KMS-11 (cell line): Measurements from ENCODE around the gene RNASEL.

Experiments
- H2AFZ ChIP-seq: fragments of 200-600 bp; sonication (generic); 2 replicates; pipeline ENCODE4 v1.6.1; 2016; ENCODE audit warnings: antibody characterized with exemption, mixed run types, low read depth
- H3K27ac ChIP-seq: fragments of 200-600 bp; sonication (generic); 2 replicates; pipeline ENCODE4 v1.6.1; 2016; ENCODE audit warnings: mild to moderate bottlenecking, mixed run types
- H3K27me3 ChIP-seq: fragments of 200-600 bp; sonication (generic); 2 replicates; pipeline ENCODE4 v1.6.1; 2017; ENCODE audit warnings: mild to moderate bottlenecking, low read depth, mixed run types, moderate library complexity; ENCODE audit not compliant: insufficient read depth
- H3K36me3 ChIP-seq: fragments of 200-600 bp; sonication (generic); 2 replicates; pipeline ENCODE4 v1.6.1; 2017; ENCODE audit warnings: mild to moderate bottlenecking, mixed run types; ENCODE audit not compliant: insufficient read depth
- H3K4me1 ChIP-seq: fragments of 200-600 bp; sonication (generic); 2 replicates; pipeline ENCODE4 v1.6.1; 2016; ENCODE audit warnings: mild to moderate bottlenecking, low read depth, mixed run types; ENCODE audit not compliant: poor library complexity, severe bottlenecking
- H3K4me2 ChIP-seq: fragments of 200-600 bp; sonication (generic); 2 replicates; pipeline ENCODE4 v1.7.0; 2016; ENCODE audit warnings: mild to moderate bottlenecking, mixed run types
- H3K4me3 ChIP-seq: fragments of 200-600 bp; sonication (generic); IDR thresholded peaks from 2 replicates; pipeline ENCODE4 v1.6.1; 2017; ENCODE audit warnings: low read depth, low read length, mixed read lengths; ENCODE audit not compliant: insufficient read depth
- H3K79me2 ChIP-seq: fragments of 200-600 bp; sonication (generic); 2 replicates; pipeline ENCODE4 v1.6.1; 2016; ENCODE audit warnings: low read depth, mixed run types; ENCODE audit not compliant: insufficient read depth
- H3K9ac ChIP-seq: fragments of 200-600 bp; sonication (generic); 2 replicates; pipeline ENCODE4 v1.6.1; 2016; ENCODE audit warnings: mild to moderate bottlenecking, mixed run types
- H4K20me1 ChIP-seq: fragments of 200-600 bp; sonication (generic); 2 replicates; pipeline ENCODE4 v1.6.1; 2016; ENCODE audit warnings: mild to moderate bottlenecking, mixed run types; ENCODE audit not compliant: insufficient read depth
- CTCF ChIP-seq: fragments of 200-600 bp; sonication (generic); conservative IDR thresholded peaks from 2 replicates; pipeline ENCODE4 v1.6.1; 2017; ENCODE audit warnings: low read depth, mild to moderate bottlenecking, antibody characterized with exemption, low read length, moderate library complexity, mixed read lengths

The RNASEL gene

GRCh38 chr1:182560392-182560984 lies 28.6 kb downstream of the RNASEL start:
- no peak overlapping the region for H3K27ac ChIP-seq
- no peak for TF ChIP-seq CTCF
- H3K4me2 ChIP-seq, result no peak overlapping the region
- no peaks in the 10 kb centered on the region for H3K36me3 ChIP-seq
- no peaks in the 10 kb centered on the region for H3K79me2 ChIP-seq
- H3K4me3 ChIP-seq, result no peak overlapping the region
- H4K20me1 ChIP-seq, result no peaks in the 10 kb centered on the region
- no peaks in the 10 kb centered on the region for H3K4me1 ChIP-seq
- H3K9ac ChIP-seq, result no peak overlapping the region
- H2AFZ ChIP-seq, result no peak overlapping the region
- no peaks in the 10 kb centered on the region for H3K27me3 ChIP-seq

GRCh38 chr1:182556279-182556678 lies 32.8 kb downstream of the RNASEL start:
- Histone ChIP-seq H4K20me1 (no peaks in the 10 kb centered on the region), H3K4me1 (no peaks in the 10 kb centered on the region), H3K4me2 (no peak overlapping the region), H2AFZ (no peak overlapping the region), H3K36me3 (no peaks in the 10 kb centered on the region), H3K27ac (no peak overlapping the region), H3K27me3 (no peaks in the 10 kb centered on the region), H3K4me3 (no peak overlapping the region), H3K79me2 (no peaks in the 10 kb centered on the region), H3K9ac (no peak overlapping the region)
- no peak for TF ChIP-seq CTCF

GRCh38 chr1:182555493-182555892 lies 33.6 kb downstream of the RNASEL start:
- TF ChIP-seq CTCF, result no peak
- H2AFZ ChIP-seq, result no peak overlapping the region
- no peaks in the 10 kb centered on the region for H4K20me1 ChIP-seq
- no peak overlapping the region for H3K27ac ChIP-seq
- H3K36me3 ChIP-seq, result no peaks in the 10 kb centered on the region
- no peaks in the 10 kb centered on the region for H3K79me2 ChIP-seq
- no peaks in the 10 kb centered on the region for H3K27me3 ChIP-seq
- H3K4me2 ChIP-seq, result no peak overlapping the region
- no peak overlapping the region for H3K9ac ChIP-seq
- H3K4me1 ChIP-seq, result no peaks in the 10 kb centered on the region
- H3K4me3 ChIP-seq, result no peak overlapping the region

GRCh38 chr1:182552527-182552926 lies 36.5 kb downstream of the RNASEL start:
- H3K79me2 ChIP-seq, result no peaks in the 10 kb centered on the region
- H3K9ac ChIP-seq, result no peak overlapping the region
- H2AFZ ChIP-seq, result no peak overlapping the region
- no peaks in the 10 kb centered on the region for H4K20me1 ChIP-seq
- H3K4me2 ChIP-seq, result no peak overlapping the region
- H3K36me3 ChIP-seq, result no peaks in the 10 kb centered on the region
- H3K4me3 ChIP-seq, result no peak overlapping the region
- H3K27ac ChIP-seq, result no peak overlapping the region
- H3K27me3 ChIP-seq, result no peaks in the 10 kb centered on the region
- no peak for TF ChIP-seq CTCF
- H3K4me1 ChIP-seq, result no peaks in the 10 kb centered on the region
